Stimulated activated CD8-positive, alpha-beta memory T cell treated with anti-CD3 and anti-CD28 coated beads, Interleukin-15, amount 100 ng/mL, for 4 hours (primary cell): Measurements from ENCODE around the gene JMJD1C.
"Not testable (repeated sequence)": the region's sequence is repeated elsewhere in the genome, so short reads cannot be mapped to it uniquely, and the experiment has no call there.

Experiments
- DNase-seq, 2 donors: peaks; one replicate each; pipeline ENCODE4 v3.0.0-alpha.2; 2020; ENCODE audit warnings: low read depth in 2 of 2

The JMJD1C gene, protein sequence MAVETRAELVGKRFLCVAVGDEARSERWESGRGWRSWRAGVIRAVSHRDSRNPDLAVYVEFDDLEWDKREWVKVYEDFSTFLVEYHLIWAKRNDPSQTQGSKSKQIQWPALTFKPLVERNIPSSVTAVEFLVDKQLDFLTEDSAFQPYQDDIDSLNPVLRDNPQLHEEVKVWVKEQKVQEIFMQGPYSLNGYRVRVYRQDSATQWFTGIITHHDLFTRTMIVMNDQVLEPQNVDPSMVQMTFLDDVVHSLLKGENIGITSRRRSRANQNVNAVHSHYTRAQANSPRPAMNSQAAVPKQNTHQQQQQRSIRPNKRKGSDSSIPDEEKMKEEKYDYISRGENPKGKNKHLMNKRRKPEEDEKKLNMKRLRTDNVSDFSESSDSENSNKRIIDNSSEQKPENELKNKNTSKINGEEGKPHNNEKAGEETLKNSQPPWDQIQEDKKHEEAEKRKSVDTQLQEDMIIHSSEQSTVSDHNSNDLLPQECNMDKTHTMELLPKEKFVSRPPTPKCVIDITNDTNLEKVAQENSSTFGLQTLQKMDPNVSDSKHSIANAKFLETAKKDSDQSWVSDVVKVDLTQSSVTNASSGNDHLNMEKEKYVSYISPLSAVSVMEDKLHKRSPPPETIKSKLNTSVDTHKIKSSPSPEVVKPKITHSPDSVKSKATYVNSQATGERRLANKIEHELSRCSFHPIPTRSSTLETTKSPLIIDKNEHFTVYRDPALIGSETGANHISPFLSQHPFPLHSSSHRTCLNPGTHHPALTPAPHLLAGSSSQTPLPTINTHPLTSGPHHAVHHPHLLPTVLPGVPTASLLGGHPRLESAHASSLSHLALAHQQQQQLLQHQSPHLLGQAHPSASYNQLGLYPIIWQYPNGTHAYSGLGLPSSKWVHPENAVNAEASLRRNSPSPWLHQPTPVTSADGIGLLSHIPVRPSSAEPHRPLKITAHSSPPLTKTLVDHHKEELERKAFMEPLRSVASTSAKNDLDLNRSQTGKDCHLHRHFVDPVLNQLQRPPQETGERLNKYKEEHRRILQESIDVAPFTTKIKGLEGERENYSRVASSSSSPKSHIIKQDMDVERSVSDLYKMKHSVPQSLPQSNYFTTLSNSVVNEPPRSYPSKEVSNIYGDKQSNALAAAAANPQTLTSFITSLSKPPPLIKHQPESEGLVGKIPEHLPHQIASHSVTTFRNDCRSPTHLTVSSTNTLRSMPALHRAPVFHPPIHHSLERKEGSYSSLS (N-terminal part only)

GRCh38 chr10:63465293-63466143, at the start of gene JMJD1C:
TSS of gene JMJD1C (minus strand) at chr10:63465977. CDS start at chr10:63465662, 315 bp downstream.
- peak; percentile 15 to 38 for DNase-seq

DNA sequence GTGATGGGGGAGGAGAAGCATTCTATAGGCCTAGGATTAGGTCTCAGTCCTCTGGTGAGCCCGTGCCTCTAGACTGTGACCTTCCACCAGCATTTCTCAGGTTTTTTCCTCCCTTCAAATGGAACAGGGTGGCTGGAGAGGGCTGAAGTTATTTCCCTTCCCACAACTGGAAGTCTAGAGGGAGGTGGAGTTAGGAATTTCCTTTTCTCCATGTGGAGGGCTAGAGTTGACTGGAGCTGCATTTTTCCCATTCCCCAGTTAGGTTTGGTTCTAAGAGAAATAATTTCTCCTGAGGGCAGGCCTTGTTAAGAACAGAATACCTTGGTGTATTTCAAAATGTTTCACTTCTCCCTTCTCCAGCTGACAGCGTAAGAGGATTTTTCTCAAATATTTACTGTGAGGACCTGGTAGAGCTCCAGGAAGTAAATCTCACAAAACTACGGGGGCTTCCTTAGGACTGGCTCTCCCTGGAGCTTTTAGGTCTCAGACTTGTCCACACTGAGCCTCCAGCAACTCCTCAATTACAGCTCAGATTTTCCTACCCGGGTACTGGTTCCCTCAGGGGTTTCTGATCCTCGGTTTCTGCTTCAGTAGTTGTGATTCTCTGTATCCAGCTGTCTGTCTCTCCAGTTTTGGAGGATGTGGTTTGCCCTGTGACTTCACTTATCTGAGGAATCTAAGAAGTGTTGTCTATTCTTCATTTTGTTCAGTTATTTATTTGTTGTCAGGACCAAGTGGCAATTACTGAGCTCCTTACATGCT, 49.4 kb upstream of the JMJD1C start:
- DNase-seq: no peak

- no peak for DNase-seq
Measured at GRCh38 chr10:63506554-63506953, 40.8 kb upstream of the JMJD1C start.

- no peak for DNase-seq
Measured at GRCh38 chr10:63505562-63505961, 39.8 kb upstream of the JMJD1C start.

- no peak for DNase-seq
Measured at GRCh38 chr10:63504145-63504881, 38.5 kb upstream of the JMJD1C start.

DNA sequence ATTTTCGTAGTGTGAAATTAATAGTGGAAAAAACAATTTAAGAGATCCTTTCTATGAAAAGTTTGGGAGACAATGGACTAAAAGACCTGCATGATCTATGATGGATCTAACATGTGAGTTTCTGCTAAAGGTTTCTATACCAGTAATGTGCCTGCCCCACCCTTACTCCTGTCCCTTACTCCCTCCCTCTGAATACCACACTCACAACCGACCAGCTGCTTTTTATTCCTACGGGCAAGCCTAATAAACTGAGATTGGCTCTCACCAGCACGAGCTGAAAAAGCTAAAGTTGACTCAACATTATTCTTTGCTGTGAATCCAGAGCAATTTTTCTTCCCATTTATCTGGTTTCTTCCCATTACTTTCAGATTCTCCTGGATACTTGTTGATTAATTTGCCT, 37.6 kb upstream of the JMJD1C start:
- DNase-seq: no peak

- DNase-seq: no peak
Measured at GRCh38 chr10:63502832-63503231, 37.1 kb upstream of the JMJD1C start.

GRCh38 chr10:63501954-63502353, 36.2 kb upstream of the JMJD1C start:
- DNase-seq: no peak

DNA sequence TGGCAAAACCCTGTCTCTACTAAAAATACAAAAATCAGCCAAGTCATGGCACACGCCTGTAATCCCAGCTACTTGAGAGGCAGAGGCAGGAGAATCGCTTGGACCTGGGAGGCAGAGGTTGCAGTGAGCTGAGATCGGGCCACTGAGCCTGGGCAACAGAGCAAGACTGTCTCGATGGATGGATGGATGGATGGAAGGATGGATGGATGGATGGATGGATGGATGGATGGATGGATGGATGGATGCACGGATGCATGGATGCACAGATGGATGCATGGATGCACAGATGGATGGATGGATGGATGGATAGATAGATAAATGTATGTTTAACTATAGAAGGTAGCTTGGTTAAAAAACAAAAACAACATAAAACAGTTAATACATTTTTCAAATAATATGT, 34.8 kb upstream of the JMJD1C start:
- not testable (repeated sequence) for DNase-seq

GRCh38 chr10:63498665-63499064, 32.9 kb upstream of the JMJD1C start:
- no peak for DNase-seq

- DNase-seq: no peak
Measured at GRCh38 chr10:63497321-63497720, 31.5 kb upstream of the JMJD1C start.

DNA sequence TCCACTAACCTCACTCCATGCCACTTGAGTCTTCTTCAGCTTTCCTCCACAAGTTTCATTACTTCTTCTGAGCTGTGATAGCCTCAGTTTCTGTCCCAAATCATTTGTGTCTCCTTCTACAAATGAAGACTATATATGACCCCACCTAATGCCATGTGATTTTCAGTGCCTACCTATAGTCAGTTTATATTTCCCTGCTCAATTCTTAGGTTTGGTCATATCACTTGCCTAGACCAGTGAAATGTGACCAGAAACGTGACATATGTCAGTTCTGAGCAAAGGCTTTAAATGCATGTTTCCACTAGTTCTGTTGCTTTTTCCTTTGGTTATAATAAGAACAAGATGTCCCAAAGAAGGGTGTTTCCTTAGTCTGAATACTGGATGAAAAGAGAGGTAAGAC, 30.8 kb upstream of the JMJD1C start:
- DNase-seq: no peak

DNA sequence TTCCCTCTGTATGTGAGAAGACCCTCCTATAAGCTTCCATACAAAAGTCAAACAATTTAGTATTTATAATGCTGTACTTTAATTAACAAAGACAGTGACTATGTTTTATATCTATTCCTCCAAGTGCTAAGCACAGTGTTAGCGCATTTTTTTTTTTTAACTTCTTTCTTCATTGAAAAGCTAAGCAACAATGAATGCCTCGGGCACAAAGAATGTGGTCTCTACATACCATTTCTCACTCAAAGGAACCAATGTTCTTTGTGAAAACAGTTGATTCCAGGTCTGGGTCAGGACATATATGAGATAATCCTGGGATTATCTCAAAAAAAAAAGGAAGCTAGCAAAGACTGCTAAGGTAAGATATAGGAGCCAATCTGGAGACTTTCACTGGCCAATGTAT, 29.2 kb upstream of the JMJD1C start:
- DNase-seq: no peak

- DNase-seq: no peak
Measured at GRCh38 chr10:63493004-63493403, 27.2 kb upstream of the JMJD1C start.

DNA sequence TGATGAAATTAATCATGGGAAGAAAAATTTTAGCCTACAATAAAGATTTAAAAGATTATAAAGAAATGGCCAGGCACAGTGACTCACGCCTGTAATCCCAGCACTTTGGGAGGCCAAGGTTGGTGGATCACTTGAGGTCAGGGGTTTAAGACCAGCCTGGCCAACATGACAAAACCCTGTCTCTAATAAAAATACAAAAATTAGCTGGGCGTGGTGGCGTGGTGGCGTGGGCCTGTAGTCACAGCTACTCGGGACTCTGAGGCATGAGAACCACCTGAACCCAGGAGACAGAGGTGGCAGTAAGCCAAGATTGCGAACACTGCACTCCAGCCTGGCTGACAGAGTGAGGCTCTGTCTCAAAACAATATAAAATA, 26.5 kb upstream of the JMJD1C start:
- not testable (repeated sequence) for DNase-seq

DNA sequence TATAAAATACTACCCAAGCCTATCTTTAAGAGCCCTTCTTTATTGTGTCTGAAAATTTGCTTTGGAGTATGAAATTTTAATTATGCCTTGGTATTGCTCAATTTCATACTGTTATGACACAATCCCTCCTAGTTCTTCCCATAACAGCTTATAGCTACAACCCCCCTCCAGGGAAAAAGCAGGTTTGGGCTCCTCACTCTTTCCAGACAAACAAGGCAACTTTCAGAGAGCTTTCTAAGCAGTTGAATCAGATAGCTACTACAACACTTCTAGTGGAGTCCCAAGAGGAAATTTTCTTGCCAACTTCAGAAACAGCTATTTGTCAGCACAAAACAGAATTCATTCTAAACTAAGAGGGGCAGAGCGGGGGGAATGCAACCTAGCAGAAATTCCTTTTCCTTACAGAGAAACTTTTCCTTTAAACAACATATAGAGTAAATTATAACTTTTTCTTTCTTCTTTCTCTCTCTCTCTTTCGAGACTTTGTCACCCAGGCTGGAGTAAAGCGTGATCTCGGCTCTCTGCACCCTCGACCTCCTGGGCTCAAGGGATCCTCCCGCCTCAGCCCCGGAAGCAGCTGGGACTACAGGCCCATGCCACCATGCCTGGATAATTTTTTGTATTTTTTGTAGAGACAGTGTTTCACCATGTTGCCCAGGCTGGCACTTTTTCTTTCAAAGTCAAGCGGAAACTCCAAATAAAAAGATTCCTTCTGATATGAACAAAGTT, 26.0 kb upstream of the JMJD1C start:
- DNase-seq: no peak

GRCh38 chr10:63489838-63490237, 24.1 kb upstream of the JMJD1C start:
- no peak for DNase-seq

DNA sequence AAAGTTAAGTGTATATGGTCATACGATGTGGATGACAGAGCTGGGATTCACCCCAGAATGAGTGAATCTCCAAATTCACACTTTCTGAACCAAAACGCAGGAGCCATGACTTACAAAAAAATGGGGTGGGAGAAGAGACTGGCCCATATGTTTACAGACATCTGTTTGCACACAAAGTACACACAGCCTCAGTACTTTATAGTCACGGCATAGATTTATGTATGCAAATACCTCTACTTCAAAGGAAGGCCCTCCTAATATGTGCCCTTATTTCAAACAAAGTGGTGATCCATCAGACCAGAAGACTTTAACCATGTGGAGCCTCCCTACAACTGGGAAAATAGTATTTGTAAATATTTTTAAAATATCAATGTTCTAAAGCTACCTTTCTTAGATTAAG, 22.2 kb upstream of the JMJD1C start:
- no peak for DNase-seq

DNA sequence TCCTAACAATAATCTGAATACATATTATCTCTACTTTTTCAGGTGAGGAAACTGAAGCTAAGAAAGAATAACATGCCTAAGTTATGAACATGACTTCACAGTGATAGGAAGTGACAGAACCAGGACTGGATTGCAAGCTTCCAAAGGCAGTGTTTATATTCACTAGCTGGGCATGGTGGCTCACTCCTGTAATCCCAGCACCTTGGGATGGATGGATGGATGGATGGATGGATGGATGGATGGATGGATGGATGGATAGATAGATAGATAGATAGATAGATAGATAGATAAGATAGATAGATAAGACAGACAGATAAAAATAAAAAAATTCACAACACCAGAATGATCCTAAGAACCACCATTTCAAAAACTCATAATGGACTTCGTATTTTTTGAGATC, 18.2 kb upstream of the JMJD1C start:
- DNase-seq: no peak
